ENCODE data around the gene ABCA3.
A peak's percentile ranks its signal among the peaks of the same experiment; 100 is the strongest.
"Not testable (repeated sequence)": the region's sequence is repeated elsewhere in the genome, so short reads cannot be mapped to it uniquely, and the experiment has no call there.

ABCA3 gene

GRCh38 chr16:2278956-2279800 is 61.4 kb downstream of the ABCA3 start:
- DNase-seq = no peak

- DNase-seq = no peak
Measured at GRCh38 chr16:2278272-2278608, 62.3 kb downstream of the ABCA3 start.

DNA sequence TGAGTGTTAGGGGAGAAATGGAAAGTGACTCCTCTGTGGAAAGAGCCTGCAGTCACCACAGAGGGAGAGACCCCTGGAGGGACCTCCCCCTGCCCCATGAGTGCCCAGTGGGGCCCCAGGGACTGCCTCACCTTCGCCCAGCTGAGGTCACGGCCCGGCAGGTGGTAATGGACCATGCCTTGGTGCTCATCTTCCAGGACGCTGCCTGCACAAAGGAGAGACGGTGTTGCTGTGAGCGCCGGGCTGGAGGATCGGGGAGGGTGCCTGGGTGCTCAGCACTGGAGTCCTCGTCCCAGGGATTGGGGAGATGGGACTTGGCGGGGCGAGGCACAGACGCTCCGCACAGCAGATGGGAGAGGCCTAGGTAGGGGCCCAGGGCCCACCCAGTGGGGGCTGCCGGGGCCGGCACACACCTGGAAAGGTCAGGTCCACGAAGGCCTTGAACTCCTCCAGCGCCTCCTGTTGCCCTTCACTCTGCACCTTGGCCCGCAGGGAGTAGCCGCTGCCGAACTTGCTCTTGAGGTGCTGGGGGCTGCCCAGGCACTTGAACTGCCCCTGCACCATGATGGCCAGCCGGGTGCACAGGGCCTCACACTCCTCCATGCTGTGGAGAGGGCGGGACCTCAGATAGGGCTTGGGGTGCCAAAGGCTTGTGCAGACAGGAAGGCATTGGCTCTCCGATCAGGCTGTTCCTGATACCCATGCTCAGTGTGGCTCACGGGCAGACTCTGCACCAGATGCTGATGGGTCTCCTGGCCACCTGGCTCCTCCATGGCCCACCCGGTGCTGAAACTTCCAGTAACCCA is 62.9 kb downstream of the ABCA3 start:
- DNase-seq = no peak

DNA sequence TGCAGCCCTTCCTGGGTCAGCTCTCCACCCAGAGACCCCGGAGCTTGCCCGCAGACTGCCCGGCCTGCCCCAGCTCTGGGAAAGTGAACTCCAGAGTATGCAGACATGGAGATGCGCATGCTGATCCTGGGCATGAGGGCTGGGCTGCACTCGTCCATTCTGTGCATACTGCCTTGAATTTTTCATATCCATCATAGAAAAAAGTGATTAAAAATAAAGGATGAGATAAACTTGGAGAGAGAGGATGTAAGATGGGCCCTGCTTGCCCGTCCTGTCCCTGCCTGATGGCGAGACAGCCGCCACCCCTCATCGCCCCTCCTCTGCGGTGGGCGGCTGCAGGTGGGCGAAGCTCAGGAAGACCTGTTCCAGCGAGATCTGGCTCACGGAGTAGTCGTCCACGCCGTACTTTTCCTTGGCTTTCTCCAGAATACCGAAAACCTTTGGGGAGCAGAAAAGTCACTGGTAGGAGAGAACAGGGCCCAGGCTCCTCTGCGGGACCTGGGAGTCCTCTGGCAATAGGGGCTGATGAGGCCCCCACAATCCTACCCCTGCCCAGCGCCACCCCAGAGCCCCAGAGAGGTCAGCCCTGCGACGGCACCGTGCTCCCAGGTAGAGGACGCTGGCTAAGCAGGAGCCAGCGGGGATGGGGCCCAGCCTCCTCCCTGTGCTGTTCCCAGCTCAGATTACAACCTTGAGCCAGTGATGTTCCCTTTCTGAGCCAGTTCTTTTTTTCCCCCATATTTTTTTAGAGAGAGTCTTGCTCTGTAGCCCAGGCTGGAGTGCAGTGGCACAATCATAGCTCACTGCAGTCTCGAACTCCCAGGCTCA is 63.9 kb downstream of the ABCA3 start:
- DNase-seq = no peak

DNA sequence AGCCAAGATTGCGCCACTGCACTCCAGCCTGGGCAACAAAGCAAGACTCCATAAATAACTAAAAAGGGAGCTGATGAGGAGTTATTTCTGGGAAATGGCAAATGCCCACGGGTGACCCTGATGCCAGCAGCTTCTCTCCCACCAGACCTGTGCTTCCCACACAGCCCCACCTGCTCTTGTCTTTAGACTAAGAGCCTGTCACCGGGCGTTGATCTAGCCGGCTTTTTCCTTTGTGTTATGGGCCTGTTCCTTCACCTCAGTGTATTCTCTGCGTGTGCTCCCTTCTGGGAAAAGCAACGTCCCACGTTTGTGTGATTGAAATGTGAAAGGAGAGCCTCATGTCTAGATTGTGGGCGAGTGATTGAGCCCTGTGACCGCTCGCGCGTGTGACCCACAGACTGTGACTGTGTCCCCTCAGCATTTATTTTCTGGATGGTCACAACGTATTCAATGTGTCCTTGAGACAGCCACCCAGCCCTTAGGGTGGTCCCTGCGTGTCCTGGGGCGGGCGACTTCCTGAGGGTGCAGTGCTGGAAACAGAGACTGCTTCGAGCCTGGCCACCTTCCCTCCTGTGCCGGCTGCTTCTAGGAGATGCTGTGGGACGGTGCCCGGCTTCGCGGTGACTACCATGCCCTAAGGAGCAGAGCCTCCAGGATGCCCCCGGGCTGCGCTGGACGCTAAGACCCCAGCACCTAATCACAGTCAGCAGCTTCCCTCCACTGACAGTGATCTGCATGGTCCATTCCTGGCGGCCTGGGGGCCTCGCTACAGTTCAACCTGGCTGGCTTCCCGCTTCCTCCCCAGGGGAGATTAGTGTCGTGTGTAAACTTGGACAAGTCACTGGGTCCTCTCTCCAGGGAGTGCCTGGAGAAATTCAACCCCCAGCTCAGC is 64.8 kb downstream of the ABCA3 start:
- no peak for DNase-seq

DNA sequence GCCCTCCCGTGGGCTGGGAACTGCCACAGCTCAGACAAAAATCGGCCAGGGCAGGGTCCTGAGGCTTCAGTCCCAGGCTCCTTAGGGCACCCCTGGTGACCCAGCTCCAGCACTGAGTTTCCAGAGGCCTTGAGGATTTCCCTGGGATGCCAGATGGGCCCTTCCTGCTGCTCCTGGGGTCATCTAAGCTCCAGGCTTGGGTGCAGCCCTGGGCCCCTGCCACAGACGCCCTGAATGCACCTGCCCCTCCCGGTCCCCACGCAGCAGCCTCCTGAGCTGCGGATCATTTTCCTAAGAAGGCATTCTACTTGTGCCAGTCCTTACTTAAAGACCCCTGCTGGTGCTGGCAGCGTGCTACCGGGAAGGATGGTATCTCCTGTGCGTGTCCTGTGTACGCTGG is 66.6 kb downstream of the ABCA3 start:
- no peak for DNase-seq

DNA sequence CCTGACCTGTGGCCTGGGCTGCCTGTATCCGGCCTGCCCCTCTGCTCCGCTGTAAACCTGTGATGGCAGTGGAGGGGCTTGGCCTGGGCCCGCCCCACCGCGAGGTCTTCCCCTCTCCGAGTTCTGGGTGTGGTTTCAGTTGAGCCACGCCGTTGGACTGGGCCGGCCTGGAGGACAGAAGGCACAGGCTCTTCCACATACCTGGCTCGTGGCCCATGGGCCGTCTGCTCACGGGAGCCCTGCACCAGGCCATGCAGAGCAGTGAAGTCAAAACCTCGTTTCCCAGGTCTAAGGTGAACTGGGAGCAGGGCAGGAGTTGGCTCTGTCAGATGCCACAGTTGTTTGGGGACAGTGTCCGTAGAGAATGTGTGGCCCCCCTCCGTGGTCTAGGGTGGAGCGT is 67.0 kb downstream of the ABCA3 start:
- DNase-seq = no peak

GRCh38 chr16:2271848-2272461 is 68.6 kb downstream of the ABCA3 start:
- no peak for DNase-seq

GRCh38 chr16:2270588-2271470 is 69.7 kb downstream of the ABCA3 start:
- no peak for DNase-seq

- DNase-seq = no peak
Measured at GRCh38 chr16:2270070-2270462, 70.5 kb downstream of the ABCA3 start.

GRCh38 chr16:2267913-2268666 is 72.4 kb downstream of the ABCA3 start, which contains the start of gene RNPS1:
RNPS1 (minus strand) TSS chr16:2268126; CDS start chr16:2264643, 3,483 bp downstream.
- peak; percentile 91 for DNase-seq

DNA sequence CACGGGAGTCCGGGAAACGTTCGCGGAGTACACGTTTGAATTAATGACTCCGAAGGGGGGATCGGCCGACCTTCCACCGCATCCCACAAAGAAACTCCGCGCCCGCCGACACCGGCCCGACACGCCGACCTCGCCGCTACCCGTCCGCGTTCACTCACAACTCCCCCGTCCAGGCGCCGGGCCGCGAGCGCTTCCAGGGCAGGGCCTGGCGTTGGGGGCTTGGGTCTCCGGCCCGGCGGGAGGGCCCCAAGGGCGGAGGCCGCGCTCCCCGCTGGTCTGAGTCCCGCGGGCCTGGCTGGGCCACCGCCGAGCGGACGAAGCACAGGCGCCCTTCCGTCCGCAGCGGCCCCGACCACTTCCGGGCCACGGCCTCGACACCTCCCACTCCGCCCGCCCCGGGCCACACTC is 73.0 kb downstream of the ABCA3 start:
- not testable (repeated sequence) for DNase-seq

GRCh38 chr16:2266887-2267286 is 73.6 kb downstream of the ABCA3 start:
- DNase-seq = not testable (repeated sequence)

DNA sequence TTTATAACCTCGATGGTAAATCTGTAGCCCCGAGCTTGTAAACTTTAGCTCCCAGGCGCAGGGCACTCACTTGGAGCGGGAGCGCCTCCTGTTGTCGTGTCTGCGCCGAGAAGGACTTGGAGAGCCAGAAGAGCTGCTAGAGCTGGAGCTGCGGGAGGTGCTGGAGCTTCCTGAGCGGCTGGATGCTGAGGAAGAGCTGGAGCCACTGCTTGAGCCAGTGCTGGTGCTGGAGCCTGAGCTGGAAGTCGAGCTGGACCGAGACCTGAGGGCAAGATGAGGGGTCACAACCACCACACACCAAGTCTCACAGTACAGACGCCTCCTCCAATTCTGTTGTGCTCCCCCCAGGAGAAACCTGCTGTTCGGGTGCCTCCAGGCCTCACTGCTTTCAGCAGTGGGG is 77.5 kb downstream of the ABCA3 start:
- not testable (repeated sequence) for DNase-seq

- no peak for DNase-seq
Measured at GRCh38 chr16:2260250-2260649, 80.3 kb downstream of the ABCA3 start.

GRCh38 chr16:2258530-2258929 is 82.0 kb downstream of the ABCA3 start:
- not testable (repeated sequence) for DNase-seq

- DNase-seq = no peak
Measured at GRCh38 chr16:2257726-2258125, 82.8 kb downstream of the ABCA3 start.

DNA sequence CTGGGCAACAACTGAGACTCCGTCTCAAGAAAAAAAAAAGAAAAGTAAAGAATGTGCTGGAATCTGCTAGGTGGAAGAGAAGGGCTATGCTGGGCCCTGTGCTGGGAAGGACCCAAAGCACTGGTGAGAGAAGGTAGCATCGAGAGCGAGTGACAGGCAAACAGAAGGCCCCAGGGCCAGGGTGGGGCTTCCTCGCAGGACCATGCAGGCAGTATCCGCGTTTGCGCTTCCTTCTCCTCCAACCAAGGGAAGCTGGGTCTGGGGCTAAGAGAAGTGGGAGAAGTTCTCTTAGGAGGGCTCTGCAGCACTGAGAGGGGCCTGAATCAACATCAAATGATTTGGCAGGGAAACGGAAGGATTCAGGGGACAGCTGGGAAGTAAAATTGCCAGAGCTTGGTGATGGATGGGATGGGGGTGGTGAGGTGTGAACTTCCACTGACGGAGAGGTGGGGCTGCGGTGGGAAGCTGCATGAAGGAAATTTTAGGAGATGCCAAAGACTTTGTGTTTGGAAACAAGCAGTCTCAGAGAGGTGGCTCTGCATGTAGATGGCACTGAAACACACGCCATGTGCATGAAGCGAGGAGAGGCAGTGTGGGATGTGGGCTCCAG is 83.9 kb downstream of the ABCA3 start:
- DNase-seq = no peak

- DNase-seq = no peak
Measured at GRCh38 chr16:2253293-2253692, 87.2 kb downstream of the ABCA3 start.

- no peak for DNase-seq
Measured at GRCh38 chr16:2252806-2253148, 87.8 kb downstream of the ABCA3 start.

Data from NCI-H2107 (cell line).